ENCODE measurements around the gene ANO3. TPM values are rescaled to one million over a fixed set of nuclear protein-coding genes. Genes with fewer than 3 reads are reported as not detected.
"Not testable (repeated sequence)": the region's sequence is repeated elsewhere in the genome, so short reads cannot be mapped to it uniquely, and the experiment has no call there.

The ANO3 gene
- total and polyA plus RNA-seq, 2 experiments from 2014 or later, result not detected

- not testable (repeated sequence) for H4K20me1 ChIP-seq (replicated peaks; ENCODE audit: insufficient read depth); H3K9me2 ChIP-seq (ENCODE audit: insufficient read depth); DNase-seq (ENCODE audit: low spot score); H2AFZ ChIP-seq; H3K4me1 ChIP-seq (ENCODE audit: insufficient read depth); H3K27me3 Mint-ChIP-seq (ENCODE audit: insufficient read depth, low read depth, poor library complexity); ATAC-seq; H3K4me3 Mint-ChIP-seq; H3K36me3 Mint-ChIP-seq (ENCODE audit: low read depth); H3K27ac ChIP-seq (ENCODE audit: low read depth); H3K4me3 ChIP-seq; H3K9me3 Mint-ChIP-seq; H3K4me1 Mint-ChIP-seq; H3K27ac Mint-ChIP-seq; H3K36me3 ChIP-seq (ENCODE audit: insufficient read depth); H3K79me2 ChIP-seq (replicated peaks; ENCODE audit: insufficient read depth); H3K27me3 ChIP-seq (ENCODE audit: insufficient read depth); H3K4me2 ChIP-seq; H3F3A ChIP-seq (replicated peaks; ENCODE audit: low read depth)
Measured at GRCh38 chr11:26595207-26595865, 263.4 kb downstream of the ANO3 start.

- not testable (repeated sequence) for H3K4me3 ChIP-seq; H3K79me2 ChIP-seq (replicated peaks; ENCODE audit: insufficient read depth); H3K27ac Mint-ChIP-seq; H3K36me3 ChIP-seq (ENCODE audit: insufficient read depth); H3K9me2 ChIP-seq (ENCODE audit: insufficient read depth); H3K4me2 ChIP-seq; H3K36me3 Mint-ChIP-seq (ENCODE audit: low read depth); H2AFZ ChIP-seq; H3K27ac ChIP-seq (ENCODE audit: low read depth); H3F3A ChIP-seq (replicated peaks; ENCODE audit: low read depth); H3K4me1 Mint-ChIP-seq; H3K9me3 Mint-ChIP-seq; H3K4me1 ChIP-seq (ENCODE audit: insufficient read depth); H3K27me3 Mint-ChIP-seq (ENCODE audit: insufficient read depth, low read depth, poor library complexity); H3K4me3 Mint-ChIP-seq; H4K20me1 ChIP-seq (replicated peaks; ENCODE audit: insufficient read depth); H3K27me3 ChIP-seq (ENCODE audit: insufficient read depth); ATAC-seq; DNase-seq (ENCODE audit: low spot score)
Measured at GRCh38 chr11:26597049-26597689, 265.2 kb downstream of the ANO3 start.

- Mint-ChIP-seq H3K36me3 (ENCODE audit: low read depth) (no peaks in the 10 kb centered on the region), H3K27ac (no peak overlapping the region), H3K9me3 (no peaks in the 10 kb centered on the region; the same call in 2 of the 3 replicates), H3K27me3 (ENCODE audit: insufficient read depth, low read depth, poor library complexity) (no peaks in the 10 kb centered on the region), H3K4me1 (no peaks in the 10 kb centered on the region), H3K4me3 (no peak overlapping the region)
- Histone ChIP-seq H3K4me1 (ENCODE audit: insufficient read depth) (peaks cover 4% of the 10 kb centered on the region; the same call in 1 of the 2 replicates), H4K20me1 (replicated peaks; ENCODE audit: insufficient read depth) (no peaks in the 10 kb centered on the region), H3F3A (replicated peaks; ENCODE audit: low read depth) (no peaks in the 10 kb centered on the region), H3K36me3 (ENCODE audit: insufficient read depth) (no peaks in the 10 kb centered on the region), H3K27me3 (ENCODE audit: insufficient read depth) (no peaks in the 10 kb centered on the region), H3K9me2 (ENCODE audit: insufficient read depth) (no peaks in the 10 kb centered on the region), H2AFZ (no peak overlapping the region), H3K79me2 (replicated peaks; ENCODE audit: insufficient read depth) (no peaks in the 10 kb centered on the region), H3K4me3 (no peak overlapping the region), H3K4me2 (no peak overlapping the region), H3K27ac (ENCODE audit: low read depth) (no peak overlapping the region)
- TF ChIP-seq CREB1 (CRISPR knock-in tag; IDR thresholded peaks at IDR 0.05; ENCODE audit: low read depth), result no peak
- TF ChIP-seq EZH2 (IDR thresholded peaks at IDR 0.05; ENCODE audit: low read depth, unreplicated experiment), result no peak
- no peak for TF ChIP-seq NANOG (IDR thresholded peaks at IDR 0.05; ENCODE audit: borderline replicate concordance)
- TF ChIP-seq ZNF114 (CRISPR knock-in tag; IDR thresholded peaks at IDR 0.05), result no peak
- DNase-seq (ENCODE audit: low spot score) (no peak), ATAC-seq (no peak)
Measured at GRCh38 chr11:26597899-26598298, 266.0 kb downstream of the ANO3 start.

- Mint-ChIP-seq H3K4me3 (no peak overlapping the region), H3K4me1 (no peaks in the 10 kb centered on the region), H3K27me3 (ENCODE audit: insufficient read depth, low read depth, poor library complexity) (no peaks in the 10 kb centered on the region), H3K36me3 (ENCODE audit: low read depth) (peaks cover 3% of the 10 kb centered on the region; the same call in 2 of the 3 replicates), H3K9me3 (peaks cover 5% of the 10 kb centered on the region; the same call in 1 of the 3 replicates), H3K27ac (no peak overlapping the region)
- ATAC-seq, result no peak
- no peak for DNase-seq (ENCODE audit: low spot score)
- no peaks in the 10 kb centered on the region for H3K36me3 ChIP-seq (ENCODE audit: insufficient read depth)
- H3K4me2 ChIP-seq, result no peak overlapping the region
- no peak overlapping the region for H3K27ac ChIP-seq (ENCODE audit: low read depth)
- H3K4me3 ChIP-seq, result no peak overlapping the region
- no peaks in the 10 kb centered on the region for H3K9me2 ChIP-seq (ENCODE audit: insufficient read depth)
- no peak for TF ChIP-seq REST (IDR thresholded peaks at IDR 0.05; ENCODE audit: unreplicated experiment)
- no peak overlapping the region for H2AFZ ChIP-seq
- no peaks in the 10 kb centered on the region for H3K79me2 ChIP-seq (replicated peaks; ENCODE audit: insufficient read depth)
- H4K20me1 ChIP-seq (replicated peaks; ENCODE audit: insufficient read depth), result no peaks in the 10 kb centered on the region
- no peaks in the 10 kb centered on the region for H3K27me3 ChIP-seq (ENCODE audit: insufficient read depth)
- no peaks in the 10 kb centered on the region for H3F3A ChIP-seq (replicated peaks; ENCODE audit: low read depth)
- H3K4me1 ChIP-seq (ENCODE audit: insufficient read depth), result peaks cover 4% of the 10 kb centered on the region; the same call in 1 of the 2 replicates
Measured at GRCh38 chr11:26599425-26599824, 267.5 kb downstream of the ANO3 start.

Data from GM23338 (cell line).